Kidney capillary endothelial cell (primary cell): ENCODE measurements around the gene EPM2A.
"Not testable (repeated sequence)": the region's sequence is repeated elsewhere in the genome, so short reads cannot be mapped to it uniquely, and the experiment has no call there.

Source experiments
- DNase-seq: peaks from one replicate; pipeline ENCODE4 v3.0.0-alpha.2; 2018; ENCODE audit warnings: low spot score

EPM2A gene

DNA sequence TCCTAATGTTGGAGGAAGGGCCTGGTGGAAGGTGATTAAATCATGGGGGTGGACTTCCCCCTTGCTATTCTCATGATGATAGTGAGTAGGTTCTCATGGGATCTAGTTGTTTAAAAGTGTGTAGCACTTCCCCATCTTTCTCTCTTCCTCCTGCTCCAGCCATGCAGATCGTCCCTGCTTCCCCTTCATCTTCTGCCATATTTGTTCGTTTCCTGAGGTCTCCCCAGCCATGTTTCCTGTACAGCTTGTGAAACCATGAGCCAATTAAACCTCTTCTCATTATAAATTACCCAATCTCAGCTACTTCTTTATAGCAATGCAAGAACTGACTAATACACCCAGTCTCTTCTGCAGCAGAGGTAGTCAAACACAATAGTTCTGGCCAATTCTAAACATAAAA is 5.4 kb downstream of the EPM2A start:
- DNase-seq, result no peak

- no peak for DNase-seq
Measured at GRCh38 chr6:145728444-145729385, 6.6 kb downstream of the EPM2A start.

- no peak for DNase-seq
Measured at GRCh38 chr6:145727817-145728388, 7.4 kb downstream of the EPM2A start.

- DNase-seq, result no peak
Measured at GRCh38 chr6:145725570-145725969, 9.8 kb downstream of the EPM2A start.

DNA sequence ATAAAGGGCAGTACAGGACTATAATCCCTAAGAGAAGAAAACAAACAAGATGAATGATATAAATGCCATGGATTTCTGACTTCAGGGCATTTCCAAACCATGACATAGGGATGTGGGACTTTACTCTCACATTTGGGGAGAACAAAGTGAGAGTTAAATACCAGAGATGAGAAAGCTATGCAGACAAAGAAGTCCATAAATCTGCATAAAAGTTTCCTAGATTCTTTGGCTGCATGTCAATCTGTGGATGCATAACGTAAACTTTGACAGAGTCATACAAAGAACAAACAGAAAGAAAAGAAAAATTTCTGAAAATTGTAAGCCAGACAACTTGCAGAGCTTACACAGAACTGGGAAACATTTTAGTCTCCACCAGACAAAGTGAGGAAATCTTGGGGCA is 11.7 kb downstream of the EPM2A start:
- no peak for DNase-seq

DNA sequence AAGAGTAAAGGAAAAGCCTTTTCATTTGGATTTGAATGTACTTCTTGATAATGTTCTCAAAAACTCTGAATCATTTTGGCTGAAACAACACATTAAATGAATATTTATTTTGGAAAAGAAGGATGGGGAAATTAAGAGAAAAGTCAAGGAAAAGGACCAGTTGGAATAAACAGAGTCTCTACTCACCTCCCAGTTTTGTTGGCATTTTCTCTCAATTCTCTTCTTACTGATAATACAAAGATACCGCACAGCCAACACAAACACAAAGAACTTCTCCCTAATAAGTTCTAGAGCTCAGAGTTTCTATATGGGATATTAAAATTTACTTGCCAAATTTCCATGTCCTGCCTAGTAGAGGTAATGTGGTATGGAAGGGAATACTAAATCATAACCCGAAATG is 13.1 kb downstream of the EPM2A start:
- DNase-seq, result no peak

DNA sequence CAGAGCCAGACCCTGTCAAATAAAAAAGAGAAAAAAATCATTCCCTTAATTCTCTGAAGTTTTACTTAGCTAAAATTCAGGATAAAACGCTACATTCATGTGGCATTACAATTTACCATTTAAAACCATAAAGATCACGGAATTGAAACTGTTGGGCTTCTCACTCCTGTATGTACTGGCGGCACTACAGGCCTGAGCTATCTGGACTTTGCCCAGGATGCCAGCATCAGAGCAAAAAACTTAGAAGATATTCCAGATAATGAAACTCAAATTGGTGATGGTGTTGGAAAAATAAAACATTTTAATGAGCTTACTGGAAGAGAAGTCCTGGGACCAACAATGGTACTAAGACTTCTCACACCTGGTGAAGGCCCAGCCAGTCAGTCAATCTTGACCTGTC is 14.2 kb downstream of the EPM2A start:
- DNase-seq, result no peak

DNA sequence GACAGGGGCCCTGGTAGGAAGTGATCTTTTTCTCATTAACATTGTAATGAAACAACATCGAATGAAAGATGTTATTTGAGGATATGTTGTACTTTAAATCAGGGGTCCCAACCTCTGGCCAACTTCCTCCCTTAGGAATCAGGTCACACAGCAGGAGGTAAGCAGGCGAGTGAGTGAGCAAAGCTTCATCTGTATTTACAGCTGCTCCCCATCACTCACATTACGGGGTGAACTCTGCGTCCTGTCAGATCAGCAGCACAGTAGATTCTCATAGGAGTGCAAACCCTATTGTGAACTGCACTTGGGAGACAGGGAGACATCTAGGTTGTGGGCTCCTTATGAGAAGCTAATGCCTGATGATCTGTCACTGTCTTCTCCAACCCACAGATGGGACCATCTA is 19.9 kb downstream of the EPM2A start:
- DNase-seq, result no peak

DNA sequence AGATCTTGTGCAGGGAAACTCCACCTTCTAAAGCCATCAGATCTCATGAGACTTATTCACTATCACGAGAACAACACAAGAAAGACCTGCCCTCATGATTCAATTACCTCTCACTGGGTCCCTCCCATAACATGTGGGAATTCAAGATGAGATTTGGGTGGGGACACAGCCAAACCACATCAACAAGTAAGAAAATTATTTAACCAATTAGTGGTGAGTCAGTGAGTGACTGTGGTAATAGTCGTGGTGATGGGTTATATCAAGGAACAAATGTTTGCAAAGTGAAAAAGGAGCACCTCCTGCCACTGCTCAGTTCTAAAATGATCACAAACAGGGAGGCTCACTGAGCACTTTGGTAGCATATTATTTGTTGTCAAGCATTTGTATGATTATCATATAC is 20.6 kb downstream of the EPM2A start:
- DNase-seq, result no peak

DNA sequence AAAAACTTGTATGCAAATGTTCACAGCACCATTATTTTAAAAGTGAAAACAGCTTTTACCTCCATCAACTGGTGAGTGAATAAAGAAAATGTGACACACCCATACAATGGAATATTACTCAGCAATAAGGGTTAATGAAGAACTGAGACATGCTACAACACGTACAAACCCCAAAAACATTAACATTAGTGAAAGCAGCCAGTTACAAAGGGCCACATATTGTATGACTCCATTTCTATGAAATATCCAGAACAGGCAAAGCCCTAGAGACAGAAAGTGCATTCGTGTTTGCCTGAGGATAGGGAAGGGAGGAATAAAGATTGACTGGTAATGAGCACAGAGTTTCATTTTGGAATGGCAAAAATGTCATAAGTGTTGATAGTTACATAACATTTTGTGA is 21.5 kb downstream of the EPM2A start:
- DNase-seq, result no peak

GRCh38 chr6:145711372-145711771 is 23.9 kb downstream of the EPM2A start:
- DNase-seq, result no peak

GRCh38 chr6:145707397-145707796 is 27.9 kb downstream of the EPM2A start:
- no peak for DNase-seq

GRCh38 chr6:145705561-145705960 is 29.8 kb downstream of the EPM2A start:
- DNase-seq, result peak; percentile 66

DNA sequence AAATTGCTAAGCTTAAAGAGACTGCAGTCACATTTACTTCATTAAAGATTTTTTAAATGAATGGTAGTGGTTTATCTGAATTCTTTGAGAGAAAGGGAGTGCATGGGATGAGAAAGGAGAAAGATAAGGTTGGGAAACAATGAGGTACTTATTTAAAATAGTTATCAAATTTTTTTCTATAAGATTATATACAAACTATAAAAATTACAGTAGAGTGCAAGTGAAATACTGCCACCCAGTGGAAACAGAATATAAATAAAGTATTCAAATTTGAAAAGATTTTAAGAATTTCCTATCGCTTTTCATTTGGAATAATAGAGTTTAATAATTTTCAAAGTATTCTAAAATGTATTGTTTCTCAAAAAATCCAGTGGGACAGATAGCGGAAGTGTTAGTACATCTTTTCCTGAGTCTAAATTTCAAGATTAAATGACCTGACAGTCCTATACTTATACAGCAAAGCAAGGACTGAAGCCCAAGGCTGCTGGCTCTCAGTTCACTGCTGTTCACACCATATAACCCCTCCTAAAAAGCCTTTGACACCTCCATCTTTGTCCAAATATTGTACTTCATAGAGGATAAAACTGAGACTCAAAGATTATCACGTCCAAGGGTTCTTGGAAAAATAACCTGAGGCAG is 31.1 kb downstream of the EPM2A start:
- DNase-seq, result peak; percentile 28

- peak; percentile 80 for DNase-seq
Measured at GRCh38 chr6:145699462-145699861, 35.9 kb downstream of the EPM2A start.

GRCh38 chr6:145697401-145697800 is 37.9 kb downstream of the EPM2A start:
- not testable (repeated sequence) for DNase-seq

GRCh38 chr6:145694083-145694737 is 41.1 kb downstream of the EPM2A start:
- no peak for DNase-seq

- no peak for DNase-seq
Measured at GRCh38 chr6:145690969-145691368, 44.4 kb downstream of the EPM2A start.

GRCh38 chr6:145689529-145689928 is 45.8 kb downstream of the EPM2A start:
- no peak for DNase-seq

- DNase-seq, result no peak
Measured at GRCh38 chr6:145688493-145688905, 46.8 kb downstream of the EPM2A start.

- DNase-seq, result no peak
Measured at GRCh38 chr6:145685932-145686331, 49.4 kb downstream of the EPM2A start.

DNA sequence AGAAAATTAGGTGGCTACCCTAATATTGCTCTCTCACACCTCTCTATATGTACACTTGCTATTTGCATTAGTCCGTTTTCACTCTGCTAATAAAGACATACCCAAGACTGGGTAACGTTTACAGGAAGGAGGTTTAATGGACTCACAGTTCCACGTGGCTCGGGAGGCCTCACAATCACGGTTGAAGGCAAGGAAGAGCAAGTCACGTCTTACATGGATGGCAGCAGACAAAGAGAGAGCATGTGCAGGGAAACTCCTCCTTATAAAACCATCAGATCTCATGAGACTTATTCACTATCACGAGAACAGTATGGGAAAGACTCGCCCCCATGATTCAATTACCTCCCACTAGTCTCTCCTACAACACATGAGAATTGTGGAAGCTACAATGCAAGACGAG is 53.4 kb downstream of the EPM2A start:
- DNase-seq, result no peak

- no peak for DNase-seq
Measured at GRCh38 chr6:145673504-145673903, 61.8 kb downstream of the EPM2A start.
